ENCODE data around the gene DSP.

The DSP gene

DNA sequence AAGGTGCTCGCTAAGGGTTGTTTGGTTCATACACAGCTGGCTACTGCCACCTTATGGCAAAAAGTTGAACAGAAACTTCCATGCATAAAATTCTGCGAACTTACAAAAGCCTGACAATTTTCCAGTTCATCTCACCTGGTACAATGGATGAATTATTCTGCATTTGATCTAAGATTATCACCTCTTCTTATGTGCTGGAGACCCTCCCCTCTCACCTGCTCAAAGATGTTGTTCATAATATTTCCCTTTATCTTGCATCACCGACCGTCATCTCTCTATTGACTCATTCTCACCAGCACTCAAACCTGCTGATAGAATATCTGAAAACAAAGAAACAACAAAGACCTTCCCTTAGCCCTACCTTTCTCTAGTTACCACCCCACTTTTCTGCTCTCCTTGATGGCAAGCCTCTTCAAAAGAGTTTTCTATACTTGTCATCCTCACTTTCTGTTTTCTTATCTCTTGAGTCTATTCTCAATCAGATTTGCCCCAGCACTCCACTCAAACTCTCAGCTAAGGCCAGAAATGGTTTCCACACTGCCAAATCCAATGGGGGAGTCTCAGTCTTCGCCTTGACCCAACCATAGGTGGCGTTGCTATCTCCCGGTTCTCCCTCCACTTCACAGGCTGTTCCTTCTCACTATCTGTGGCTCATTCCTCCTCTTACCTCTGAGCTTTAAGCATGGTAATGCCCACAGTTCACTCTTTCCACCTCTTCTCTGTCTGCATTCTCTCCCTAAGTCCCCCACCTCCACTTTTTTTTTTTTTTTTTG lies 74.3 kb downstream of the DSP start:
- DNase-seq = no peak

DNA sequence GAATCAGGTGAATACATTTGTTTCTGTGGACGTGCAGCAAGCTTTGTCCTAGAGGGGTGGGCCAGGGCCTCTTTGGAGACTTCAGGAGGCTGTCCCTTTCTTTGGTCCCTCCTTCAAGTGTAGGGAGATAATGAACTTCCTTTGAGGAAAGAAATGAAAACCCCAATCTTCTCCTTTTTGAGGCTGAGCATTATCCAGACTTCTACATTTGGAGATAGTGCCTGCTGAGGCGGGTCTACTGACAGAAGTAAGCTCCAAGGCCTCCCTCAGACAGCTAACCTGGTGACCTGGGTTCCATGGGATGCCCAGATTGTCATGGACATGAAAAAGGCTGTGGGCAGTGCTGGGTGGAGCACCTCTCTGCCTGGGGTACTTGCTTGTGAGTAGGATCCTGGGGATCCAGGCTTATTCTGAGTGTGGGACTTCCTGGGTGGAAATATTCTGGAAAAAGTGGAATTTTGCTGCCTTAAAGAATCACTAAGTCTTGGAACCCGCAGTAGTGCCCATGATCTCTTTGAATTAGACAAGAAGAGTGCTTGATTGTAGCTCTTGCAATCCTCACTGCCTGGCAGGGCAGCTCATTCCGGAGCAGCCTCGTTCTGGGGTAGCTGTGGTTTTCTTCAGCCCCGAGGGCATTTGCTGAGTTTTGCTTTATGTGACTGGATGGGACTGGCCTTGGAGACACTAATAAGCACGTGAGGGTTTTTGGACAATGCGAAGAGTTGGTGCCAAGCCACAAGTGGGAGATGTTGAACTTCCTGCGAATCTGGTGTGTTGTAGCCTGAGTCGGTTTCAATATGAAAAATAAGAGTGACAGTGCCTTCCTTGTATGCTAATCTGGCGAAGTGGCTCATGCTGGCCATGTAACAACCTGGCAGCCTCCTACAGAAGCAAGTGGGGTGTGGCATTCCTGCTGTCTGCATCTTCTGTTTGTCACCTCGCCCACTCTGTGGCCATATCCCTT lies 76.6 kb downstream of the DSP start:
- DNase-seq = no peak

DNA sequence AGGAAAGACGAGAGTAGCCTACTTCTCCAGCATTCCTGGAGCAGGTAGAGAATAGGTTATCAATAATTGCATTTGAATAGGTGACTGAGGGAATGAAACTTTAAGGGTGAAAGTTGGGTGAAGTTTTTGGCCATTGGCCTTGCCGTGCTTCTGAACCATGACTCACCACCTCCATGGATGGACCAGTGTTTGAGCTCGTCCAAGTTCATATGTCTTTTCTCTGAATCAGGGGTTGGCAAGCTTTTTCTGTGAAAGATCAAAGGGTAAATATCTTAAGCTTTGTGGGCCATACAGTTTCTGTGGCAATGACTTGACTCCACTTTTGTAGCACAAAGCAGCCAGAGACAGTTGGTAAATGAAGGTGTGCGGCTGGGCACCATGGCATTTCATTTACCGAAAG lies 80.3 kb downstream of the DSP start:
- DNase-seq = no peak

DNA sequence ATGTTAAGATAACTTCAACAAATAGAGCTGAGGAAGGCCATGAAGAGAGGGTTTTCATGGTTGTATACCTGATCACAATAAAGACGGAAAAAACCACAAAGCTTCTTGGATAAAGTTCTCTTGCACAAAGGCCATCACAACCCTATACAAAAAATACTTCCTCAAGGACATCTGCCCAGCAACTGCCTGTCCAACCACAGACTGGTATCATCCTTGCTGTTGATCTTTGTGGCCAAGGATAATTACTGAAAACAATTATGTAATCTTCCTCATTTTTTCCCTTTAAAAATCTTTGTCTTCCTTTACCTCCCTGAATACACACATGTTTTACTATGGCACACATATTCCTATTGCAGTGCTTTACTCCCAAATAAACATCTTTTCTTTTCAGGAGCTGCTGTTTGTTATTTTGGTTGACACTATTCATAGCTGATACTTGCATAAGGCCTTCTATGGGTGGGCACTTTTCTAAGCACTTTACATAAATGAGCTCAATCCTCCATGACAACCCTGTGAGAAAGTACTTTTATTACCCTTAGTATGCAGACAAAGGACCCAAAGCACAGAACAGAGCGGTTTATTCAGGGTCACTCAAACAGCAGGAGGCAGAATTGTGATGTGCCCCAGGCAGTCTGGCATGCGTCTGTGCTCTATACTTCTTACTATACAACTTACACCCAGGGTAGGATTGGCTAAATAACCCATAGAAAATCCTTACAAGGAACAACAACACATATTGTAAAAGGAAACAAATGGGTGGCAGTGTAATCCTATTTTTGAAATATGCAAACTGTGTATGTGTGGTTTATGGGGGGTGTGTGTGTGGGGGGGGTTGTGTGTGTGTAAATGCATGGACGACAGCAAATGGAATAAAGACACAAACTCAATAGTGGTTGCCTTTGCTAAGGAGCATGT lies 83.6 kb downstream of the DSP start:
- DNase-seq = no peak

DNA sequence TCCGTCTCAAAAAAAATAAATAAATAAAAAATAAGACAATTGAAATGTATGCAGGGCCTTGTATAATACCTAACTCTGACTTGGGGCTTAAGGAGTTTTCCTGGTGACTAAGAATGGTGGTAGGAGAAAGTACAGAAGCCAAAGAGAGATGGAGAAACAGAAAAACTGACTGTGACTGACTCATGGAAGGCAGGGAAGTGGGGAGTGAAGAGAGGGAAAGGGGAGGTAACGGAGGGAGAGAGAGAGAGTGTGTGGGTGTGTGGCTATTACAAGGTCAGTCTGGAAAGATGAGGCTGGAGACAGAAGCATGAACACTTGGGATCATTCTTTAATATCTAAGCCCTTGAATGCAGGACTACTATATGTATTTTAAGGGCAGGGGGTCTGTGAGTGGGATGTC lies 87.0 kb downstream of the DSP start:
- no peak for DNase-seq

DNA sequence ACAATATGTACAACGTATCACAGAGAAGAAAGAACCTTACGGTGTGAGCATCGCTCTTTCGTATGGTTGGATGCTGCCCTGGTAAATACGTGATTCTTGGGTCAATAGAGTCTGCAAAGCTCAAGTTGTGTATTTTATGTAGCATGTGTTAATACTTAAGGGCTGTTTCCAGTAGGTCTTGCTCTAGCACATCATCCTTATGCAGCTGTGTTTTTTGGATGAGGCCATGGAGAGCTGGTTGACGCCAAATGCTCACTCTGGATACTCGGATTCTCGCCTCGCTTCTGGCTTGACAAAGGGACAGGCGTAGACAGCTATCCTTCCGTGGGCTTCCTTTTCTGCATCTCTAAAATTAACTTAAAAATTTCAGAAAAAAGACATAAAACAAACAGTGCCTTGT lies 87.4 kb downstream of the DSP start:
- no peak for DNase-seq

DNA sequence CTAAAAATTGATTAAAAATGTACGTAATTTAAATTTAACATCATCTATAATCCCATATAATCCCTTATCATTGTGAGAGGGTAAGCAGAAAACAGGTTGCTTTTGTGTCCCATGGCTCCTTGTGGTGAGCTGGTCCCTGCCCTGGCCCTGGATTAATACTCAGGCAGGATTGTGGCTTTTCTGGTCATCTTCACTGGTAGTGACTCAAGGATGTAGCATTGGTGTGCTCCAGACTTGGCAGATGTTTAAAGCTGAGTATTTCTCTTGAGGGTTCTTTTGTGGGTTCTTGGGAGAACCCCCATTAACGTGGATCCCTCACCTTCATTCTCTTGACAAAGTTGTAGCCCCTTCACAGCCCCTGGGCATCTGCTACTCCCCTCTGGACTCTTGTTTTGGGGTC lies 87.8 kb downstream of the DSP start:
- DNase-seq = no peak

DNA sequence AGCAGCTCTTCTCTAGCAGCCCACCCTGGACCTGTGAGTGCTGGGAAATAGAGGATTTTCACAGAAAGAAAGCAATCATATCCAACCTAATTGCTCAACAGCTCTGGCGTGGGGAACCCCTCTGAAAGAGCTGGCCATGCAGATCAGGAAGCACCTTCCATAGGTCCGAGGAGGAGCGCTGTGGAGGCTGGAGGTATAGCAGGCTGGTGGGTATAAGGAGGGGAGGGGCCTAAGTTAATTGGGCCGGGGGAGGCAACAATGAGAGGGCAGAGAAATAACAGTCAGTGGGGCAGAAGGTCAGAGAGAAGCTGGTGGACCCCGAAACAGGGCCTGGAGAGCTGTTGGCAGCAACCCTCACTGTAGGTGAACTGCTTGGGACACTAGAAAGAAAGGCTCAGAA lies 89.3 kb downstream of the DSP start:
- DNase-seq = no peak

DNA sequence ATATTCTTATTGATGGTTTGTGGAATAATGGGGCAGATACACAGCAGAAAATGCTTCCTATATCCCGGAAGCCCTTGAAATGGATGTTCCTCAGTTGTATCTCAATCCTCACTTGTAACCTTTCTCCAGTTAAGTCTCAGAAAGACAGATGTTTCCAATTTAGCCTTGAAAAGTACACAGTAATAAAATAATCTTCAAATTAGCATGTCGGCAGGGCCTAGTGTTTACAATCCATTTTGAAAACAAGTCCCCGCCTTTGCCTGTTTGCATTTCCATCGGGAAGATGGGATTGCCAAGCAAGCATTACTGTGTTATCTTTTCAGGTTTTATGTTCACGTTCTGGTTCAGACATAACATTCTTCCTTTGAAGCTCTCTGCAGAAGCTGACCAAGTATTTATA lies 90.0 kb downstream of the DSP start:
- DNase-seq = no peak

DNA sequence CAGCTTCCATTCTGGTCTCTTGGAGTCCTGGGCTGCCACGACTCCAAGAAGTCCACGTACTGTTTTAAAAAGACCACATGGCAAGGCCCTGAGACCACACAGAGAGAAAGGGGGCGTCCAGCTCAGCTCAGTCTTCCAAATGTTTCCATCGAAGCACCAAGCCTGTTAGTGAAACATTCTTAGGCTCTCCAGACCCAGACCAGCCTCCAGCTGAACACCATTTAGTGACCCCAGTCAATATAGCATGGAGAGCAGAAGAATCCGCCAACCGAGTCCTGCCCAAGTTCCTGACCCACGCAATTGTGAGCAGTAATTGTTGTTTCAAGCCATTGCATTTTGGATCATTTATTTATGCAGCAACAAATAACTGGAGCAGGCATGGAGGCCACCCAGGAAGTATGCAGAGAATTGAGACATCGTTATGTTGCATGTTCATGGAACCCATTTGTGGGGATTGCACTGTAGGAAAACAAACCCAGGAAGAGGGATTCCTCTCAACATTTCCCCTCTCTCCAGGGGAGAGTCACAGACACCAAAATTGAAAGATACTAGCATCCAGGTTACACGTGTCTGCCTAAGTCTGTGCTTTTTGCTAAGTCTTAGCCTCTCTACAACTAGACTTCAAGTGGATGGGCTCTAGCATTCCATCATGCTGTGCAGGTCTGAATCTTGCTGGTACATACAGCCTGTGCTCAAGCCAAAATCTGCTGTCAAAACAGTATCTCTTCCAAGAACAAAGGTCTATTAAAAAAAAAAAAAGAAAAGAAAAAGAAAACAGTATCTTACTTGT lies 91.2 kb downstream of the DSP start:
- no peak for DNase-seq

DNA sequence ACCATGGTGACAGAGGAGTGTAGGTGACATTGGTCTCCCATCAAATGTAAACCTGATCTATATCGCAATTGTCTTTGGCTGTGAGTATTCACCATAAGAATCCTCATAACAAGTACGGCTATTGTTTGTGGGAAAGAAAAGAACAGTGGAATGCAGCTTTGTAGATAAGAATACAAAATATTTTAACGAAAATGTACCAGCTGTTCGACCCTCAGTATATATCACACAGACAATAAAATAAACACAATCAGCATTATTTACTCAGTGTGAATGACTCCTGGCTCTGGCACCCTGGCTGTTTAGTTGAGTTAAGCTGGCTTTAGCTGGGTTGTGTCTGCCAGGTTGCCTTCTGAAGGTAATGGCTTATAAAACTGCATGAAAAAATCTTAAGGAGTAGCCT lies 91.9 kb downstream of the DSP start:
- no peak for DNase-seq

DNA sequence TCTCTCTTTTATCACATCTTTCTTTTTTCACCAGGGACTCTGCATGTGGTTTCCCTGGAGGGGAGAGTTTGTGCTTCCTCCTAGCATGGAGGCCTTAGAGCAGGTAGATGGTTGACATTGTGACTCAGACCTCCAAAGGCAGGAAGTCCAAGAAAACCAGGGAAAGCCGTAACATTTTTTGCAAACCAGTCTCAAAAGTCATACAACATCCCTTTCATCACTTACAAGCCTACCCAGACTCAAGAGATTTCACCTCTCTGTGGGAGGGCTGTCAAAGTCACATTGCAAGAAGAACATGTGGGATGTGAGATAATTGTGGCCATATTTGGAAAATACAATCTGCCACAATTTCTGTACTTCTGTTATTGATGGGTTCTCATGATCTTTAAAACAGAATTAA lies 94.7 kb downstream of the DSP start:
- DNase-seq = no peak
